ENCODE results near the gene PLIN5.

PLIN5 gene

DNA sequence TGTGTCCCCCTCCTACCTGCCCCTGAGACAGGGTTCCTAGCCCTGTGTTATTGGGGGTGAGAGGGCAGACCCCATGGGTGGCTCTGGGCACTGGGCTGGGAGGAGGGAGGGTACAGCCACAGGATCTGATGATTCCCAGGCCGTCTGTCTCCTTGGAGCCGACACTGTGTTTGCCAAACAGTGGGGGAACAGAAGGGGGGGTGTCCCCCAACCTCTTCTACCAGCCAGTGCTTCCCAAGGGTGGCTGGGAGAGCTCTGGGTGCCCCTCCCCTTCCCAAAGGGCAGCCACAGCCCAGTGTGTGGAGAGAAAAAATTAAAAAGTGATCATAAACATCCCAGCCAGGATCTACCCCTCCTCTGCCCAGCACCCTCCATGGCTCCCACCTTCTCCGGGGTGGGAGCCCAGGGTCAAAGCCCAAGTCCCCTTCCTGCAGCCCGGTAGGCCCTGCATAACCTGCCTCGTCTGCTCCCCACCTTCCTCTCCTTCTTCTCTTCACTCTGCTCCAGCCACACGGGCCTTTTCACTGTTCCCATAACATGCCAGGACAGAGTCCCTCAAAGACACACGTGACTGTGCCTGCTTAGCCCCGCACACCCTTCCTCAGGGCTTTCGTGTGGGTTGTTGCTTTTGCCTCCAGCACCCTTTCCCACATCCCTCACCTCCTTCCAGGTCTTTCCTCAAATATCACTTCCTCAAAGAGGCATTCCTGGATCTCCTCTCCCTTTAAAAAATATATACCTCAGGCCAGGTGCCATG, 15.3 kb downstream of the PLIN5 start:
- no peak for DNase-seq

GRCh38 chr19:4519172-4519496, 15.9 kb downstream of the PLIN5 start:
- DNase-seq: no peak

DNA sequence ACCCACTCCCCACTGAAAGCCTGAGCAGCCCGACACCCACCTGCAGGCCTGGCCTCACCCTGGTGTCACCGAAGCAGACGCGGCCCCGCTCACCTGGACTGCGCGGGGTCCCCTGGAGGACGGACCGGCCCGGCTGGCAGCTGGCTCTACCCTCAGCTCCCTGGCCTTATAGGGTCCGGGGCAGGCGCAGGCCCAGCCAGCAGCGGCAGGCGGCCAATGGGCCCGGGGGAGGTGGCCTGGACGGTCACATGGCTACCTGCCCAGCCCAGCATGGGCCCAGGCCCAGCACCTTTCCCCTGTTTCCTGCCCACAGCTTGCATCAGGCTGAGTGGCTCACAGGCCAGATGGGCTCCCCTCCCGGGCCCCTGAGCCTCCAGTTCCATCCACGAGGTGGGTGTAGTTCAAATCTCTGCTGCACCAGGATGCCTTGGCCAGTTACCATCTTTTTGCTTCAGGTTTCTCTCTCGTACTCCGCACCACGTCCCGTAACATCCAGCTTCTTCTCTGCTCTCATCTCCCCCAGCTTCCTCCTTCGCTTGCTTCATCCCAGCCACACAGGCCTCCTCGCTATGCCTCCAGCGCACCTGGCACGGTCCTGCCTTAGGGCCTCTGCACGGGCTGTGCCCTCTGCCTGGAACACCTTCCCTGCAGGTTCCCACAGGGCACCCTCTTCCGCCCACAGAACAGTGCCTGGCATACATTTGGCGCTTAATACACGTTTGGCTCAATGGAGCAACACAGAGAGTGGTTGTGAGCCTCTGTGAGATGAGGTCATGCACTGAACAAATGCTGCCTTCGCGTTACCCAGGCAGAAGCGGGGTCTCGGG, 16.5 kb downstream of the PLIN5 start, which contains the start of gene PLIN4:
TSS of gene PLIN4 (minus strand) at position 142 of the 827 bp plus-strand sequence. CDS start 214 bp downstream, outside the sequence.
- DNase-seq: no peak

DNA sequence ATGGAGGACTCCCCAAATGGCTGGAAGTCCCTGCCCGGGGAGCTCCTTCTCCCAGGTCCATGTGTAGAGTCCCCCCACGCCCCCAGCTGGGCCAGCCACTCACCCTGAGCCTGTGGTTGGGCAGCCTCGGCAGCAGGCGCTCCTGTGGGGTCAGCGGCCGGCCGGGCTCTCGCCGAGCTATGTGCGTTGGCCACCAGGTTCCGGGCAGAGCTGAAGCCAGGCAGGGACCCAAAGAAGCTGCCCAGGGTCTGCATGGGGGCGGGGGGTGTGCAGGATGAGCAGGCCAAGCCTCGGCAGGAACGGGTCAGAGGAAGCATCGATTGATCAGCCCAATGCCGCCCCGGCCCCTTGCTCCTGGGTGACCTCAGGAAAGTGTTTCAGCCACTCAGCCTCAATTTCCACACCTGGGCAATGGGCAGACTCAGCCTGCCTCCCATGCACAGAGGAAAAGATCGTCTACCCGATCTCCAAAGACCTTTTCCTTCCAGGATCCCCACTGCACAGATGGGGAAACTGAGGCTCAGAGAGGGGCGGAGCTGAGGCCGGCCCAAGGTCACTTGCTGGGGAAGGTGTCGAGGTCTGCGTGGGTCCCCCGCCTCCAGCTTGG, 17.5 kb downstream of the PLIN5 start:
- no peak for DNase-seq

- no peak for DNase-seq
Observed at GRCh38 chr19:4516939-4517300, 18.1 kb downstream of the PLIN5 start.

DNA sequence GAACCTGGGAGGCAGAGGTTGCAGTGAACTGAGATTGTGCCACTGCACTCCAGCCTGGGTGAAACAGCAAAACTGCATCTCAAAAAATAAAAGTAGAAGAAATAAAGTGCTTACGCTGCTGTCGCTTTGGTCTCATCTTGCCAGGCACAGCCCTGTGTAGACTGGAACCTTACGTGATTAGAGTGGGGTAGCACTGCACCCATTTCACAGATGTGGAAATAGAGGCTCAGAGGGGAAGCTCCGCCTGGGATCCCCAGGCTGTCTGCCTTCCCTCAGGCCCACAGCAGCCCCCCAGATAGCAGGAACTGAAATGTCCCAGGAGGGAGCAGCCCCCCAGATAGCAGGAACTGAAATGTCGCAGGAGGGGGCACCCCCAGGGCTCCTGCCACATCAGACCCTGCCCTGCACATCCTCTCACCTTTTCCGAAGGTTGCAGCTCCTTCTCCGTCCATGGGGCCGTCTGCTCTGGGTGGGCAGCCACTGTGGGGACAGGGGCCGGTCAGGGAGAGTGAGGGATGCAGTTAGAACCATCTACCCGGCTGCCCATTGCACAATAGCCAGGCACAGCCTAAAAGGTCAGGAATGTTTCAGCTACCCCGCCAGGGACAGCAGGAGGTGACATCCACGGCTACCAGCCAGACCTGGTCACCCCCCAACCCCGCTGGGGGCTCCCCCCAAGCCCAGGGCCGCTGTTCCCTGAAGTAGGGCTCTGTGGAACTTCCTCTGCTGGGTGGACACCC, 18.7 kb downstream of the PLIN5 start:
- DNase-seq: no peak

DNA sequence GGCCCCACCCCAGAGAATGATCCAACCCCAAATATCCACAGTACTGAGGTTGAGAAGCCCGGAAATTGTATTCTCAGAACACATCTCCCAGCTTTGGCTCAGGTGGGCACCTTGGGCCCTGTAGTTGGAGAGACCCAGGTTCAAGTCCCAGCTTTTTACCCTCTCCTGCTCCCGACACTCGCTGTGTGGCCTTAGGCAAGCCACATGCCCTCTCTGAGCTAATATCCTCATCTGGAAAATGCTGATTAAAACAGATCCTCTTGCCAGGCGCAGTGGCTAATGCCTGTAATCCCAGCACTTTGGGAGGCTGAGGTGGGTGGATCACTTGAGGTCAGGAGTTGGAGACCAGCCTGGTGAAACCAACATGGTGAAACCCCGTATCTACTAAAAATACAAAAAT, 19.3 kb downstream of the PLIN5 start:
- DNase-seq: no peak

DNA sequence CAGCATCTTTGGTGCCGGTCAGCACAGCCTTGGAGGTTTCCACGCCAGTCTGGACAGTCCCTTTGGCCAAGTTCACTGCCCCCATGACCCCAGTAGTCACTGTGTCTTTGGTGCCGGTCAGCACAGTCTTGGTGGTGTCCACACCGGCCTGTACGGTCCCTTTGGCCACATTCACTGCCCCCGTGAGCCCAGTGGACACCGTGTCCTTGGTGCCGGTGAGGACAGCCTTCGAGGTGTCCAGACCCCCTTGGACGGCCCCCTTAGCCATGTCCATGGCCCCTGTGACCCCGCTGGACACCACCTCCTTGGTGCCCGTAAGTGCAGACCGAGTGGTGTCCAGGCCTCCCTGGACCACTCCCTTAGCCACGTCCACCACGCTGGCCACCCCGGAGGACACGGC, 21.8 kb downstream of the PLIN5 start:
- no peak for DNase-seq

DNA sequence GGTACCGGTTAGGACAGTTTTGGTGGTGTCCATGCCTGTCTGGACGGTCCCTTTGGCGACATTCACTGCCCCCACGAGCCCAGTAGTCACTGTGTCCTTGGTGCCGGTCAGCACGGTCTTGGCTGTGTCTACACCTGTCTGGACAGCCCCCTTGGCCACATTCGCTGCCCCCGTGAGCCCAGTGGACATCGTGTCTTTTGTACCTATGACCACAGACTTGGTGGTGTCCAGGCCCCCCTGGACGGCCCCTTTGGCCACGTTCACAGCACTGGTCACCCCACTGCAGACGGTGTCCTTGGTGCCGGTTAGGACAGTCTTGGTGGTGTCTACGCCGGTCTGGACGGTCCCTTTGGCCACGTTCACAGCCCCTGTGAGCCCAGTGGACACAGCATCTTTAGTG, 23.0 kb downstream of the PLIN5 start:
- no peak for DNase-seq

- DNase-seq: no peak
Observed at GRCh38 chr19:4511300-4512054, 23.5 kb downstream of the PLIN5 start.

- DNase-seq: no peak
Observed at GRCh38 chr19:4510435-4511255, 24.4 kb downstream of the PLIN5 start.

DNA sequence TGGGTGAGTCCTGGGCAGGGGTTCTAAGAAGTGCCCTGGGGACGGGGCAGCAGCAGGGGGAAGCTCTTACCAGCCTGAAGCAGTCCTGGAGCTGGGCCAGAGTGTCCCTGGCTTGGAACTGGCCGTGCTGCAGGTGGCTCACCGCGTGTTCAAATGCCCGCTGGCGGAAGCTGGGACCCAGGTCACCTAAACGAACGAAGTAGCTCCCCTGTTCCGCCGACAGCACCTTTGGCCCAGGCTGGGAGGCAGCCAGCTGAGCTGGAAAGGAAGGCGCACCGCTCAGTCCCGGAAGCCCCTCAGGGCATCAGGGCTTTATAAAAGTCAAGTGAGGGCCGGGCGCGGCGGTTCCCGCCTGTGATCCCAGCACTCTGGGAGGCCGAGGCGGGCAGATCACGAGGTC, 26.3 kb downstream of the PLIN5 start:
- no peak for DNase-seq

DNA sequence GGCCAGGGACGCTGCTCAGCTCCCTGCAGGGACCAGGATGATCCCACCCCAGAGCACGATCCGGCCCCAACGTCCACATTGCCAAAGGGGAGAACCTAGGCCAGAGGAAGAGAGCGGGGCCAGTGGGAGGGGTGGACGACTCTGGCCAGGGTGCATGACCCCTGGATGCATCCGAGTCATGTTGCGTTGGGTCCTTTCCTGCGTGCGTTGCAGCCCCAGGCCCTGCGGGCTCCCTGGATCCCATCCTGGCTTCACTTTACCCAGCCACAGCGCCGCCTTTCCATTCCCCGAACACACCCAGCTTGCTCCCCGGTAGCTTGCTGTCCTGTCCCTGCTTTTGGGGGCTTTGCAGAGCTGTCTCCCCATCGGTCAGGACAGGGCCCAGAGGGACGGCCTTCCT, 27.2 kb downstream of the PLIN5 start:
- DNase-seq: no peak

GRCh38 chr19:4507150-4507452, 27.9 kb downstream of the PLIN5 start:
- DNase-seq: no peak

GRCh38 chr19:4506449-4507149, 28.4 kb downstream of the PLIN5 start:
- DNase-seq: no peak

DNA sequence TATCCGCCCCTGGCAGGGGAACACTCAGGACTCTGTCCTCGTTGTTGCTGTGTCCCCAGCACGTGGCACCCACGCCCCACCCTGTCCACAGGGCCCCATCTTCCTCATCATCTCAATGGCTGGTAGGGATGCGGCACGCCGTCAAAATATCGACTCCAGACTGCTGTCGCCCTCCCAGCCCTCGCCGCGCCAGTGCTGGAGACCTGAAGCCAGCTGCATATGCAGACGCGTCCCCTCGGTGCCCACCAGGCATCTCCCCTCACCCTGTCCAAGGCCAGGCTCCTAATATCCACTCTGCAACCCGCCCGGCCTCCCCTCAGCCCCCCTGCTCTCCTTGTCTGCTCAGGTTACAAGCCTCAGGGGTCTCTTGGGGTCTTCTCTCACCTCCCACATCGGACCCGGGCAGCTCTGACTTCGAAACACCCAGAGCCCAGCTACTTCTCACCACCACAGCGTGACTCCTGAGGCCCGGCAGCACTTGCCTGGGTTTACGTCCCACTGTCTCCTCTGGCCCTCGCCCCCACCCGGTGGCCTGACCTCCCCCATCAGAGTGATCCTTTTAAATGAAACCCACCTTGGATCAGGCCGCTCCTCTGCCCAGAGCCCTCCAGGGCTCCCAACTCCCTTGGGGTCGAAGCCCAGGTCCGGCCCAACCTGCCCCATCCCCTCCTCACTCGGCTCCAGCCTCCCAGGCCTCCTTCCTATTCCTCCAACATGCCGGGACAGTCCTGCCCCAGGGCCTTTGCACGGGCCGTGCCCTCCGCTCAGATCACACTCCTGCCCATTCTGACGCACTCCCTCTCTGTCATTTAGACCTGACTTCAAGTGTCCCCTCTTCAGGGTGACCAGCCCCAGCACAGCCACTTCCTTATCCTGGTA, 29.2 kb downstream of the PLIN5 start:
- no peak for DNase-seq

GRCh38 chr19:4504891-4505569, 30.0 kb downstream of the PLIN5 start:
- DNase-seq: no peak

DNA sequence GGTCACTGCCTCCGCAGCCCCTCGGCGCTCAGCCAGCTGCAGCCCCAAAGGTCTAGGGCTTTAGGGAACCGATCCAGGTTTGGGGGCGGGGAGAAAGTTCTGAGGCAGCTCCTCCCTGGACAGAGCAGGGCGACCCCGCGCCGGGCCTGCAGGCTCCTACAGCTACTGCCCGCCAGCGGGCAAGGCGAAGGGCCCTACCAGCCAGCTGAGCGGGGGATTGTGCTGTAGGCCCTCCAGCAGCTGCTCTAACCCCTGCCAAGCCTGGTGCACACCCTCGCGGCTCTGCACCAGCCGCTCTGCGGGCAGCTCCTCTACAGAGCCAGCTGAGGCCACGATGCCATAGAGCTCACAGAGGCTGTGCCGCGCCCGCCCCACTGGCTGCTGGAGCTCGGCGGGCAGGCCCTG, 30.7 kb downstream of the PLIN5 start:
- DNase-seq: no peak

- no peak for DNase-seq
Observed at GRCh38 chr19:4503825-4504170, 31.2 kb downstream of the PLIN5 start.

Data from SIG-M5 (cell line).